A673 (cell line): ENCODE results near the gene TSPAN15.

ENCODE experiments used
- CTCF ChIP-seq: fragments of 300-800, 200-600 bp; sonication (generic); conservative IDR thresholded peaks from 2 replicates; pipeline ENCODE4 v1.5.1; 2017; ENCODE audit warnings: low read depth, mild to moderate bottlenecking, antibody characterized with exemption, low read length, moderate library complexity, mixed read lengths
- EZH2 ChIP-seq: fragments of 200-600 bp; sonication (generic); IDR thresholded peaks from 2 replicates; pipeline ENCODE4 v1.6.1; 2017; ENCODE audit warnings: borderline replicate concordance, low read depth, mild to moderate bottlenecking, mixed read lengths, antibody characterized with exemption, low read length; ENCODE audit not compliant: poor library complexity, severe bottlenecking

- TF ChIP-seq CTCF (no peak), EZH2 (no peak)
Measured at GRCh38 chr10:69422676-69423075, 28.6 kb upstream of the TSPAN15 start.
